ENCODE data around the gene SPTBN5.

SPTBN5 gene

DNA sequence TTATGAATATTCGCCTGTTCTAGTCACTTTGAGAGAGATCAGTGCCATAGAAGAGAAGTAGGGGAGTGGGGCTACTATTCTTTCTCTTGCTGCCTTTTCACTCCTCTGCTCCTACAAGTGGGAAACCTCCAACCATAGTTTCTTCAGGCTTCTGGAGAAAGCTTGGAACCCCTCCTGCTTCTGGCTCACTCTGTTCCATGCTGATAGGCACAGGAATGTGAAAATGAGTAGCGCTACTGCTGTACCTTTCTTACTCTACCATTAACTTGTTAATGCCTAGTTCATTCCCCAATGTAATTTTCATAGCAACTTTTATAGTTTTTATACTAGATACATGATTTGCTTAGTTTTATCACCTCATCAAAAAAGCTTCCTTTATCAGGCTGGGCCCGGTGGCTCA, 92.7 kb downstream of the SPTBN5 start:
- DNase-seq, result no peak

DNA sequence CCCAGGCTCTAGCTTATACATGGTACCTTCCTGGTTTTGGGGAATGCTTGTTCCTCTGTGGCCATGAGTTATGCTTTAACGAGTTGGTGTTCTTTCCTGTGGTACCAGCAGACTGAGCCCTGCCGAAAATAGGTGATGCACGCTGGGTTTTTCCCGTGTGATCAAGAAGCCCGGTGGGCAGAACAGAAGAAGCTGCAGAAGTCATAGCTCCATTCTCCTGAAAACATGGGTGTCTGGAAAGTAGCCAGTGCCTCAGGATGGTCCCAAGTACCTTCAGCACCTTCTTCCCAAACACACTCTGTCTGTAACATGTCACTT, 94.4 kb downstream of the SPTBN5 start:
- DNase-seq, result no peak

DNA sequence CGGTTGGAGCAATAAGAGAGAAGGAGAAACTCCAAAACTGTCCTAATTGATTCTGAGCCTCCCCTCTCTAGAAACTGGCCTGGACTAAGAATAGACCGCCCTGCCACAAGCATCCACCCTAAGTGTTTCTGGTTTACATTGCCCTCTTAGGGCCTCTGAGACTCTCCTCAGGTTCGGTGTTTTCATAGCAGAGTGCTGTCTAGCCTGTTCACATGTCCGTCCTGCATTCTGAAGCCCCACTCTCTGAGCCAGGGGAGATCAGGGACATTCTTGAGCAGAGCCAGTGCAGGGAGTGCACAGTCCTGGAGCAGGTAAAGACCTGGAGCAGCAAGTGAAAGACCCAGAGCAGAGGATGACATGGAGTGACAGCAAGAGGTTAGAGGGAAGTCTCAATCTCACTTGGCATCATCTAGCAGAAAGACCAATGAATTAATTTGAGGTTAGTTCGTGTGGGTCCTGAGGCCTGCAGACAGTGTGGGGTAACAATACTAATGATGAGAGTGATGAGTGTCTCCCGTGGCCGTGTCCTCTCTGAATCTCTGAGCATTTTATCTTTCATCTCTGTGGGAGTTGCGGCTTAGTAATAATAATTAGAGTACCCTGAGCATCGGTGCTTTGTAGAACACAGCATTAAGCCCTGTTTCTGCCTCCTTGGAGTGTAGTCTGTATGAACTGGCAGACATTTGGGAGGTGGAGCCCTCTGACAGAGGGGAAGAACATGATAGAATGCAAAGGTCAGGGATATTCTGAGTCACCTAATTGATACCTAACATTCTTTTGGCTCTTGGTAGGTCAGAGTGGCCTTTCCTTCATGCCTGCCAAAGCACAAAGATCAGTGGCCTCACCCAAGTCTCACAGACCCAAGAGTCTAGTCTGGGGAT, 95.0 kb downstream of the SPTBN5 start:
- no peak for DNase-seq
